ENCODE measurements around the gene MALT1.

- TF ChIP-seq POLR2A (IDR thresholded peaks at IDR 0.05) (no peak), POLR2AphosphoS5 (IDR thresholded peaks at IDR 0.05) (no peak), CTCF (IDR thresholded peaks at IDR 0.05) (no peak)
Measured at GRCh38 chr18:58772161-58772560, 100.9 kb downstream of the MALT1 start.

All from sigmoid colon (tissue), 4 donors.